SK-N-SH (cell line): ENCODE measurements around the gene IGFL1. TPM values are rescaled to one million over a fixed set of nuclear protein-coding genes. Genes with fewer than 3 reads are reported as not detected.

Experiments
- CTCF ChIA-PET: fragments of 300-600, 350-600 bp; formaldehyde crosslinking; extraction: SDS; loops from one replicate; lab custom pipeline; 2021; lab: Yijun Ruan, JAX
- POLR2A ChIA-PET: fragments of 350-600 bp; sonication (Branson Sonifier 250); formaldehyde crosslinking; extraction: SDS; loops from one replicate; lab custom pipeline; 2020; ENCODE audit warnings: antibody characterized with exemption, inconsistent platforms; lab: Yijun Ruan, JAX
- DNase-seq: peaks from one replicate; pipeline ENCODE4 v3.0.0; 2012
- H2AFZ ChIP-seq: fragments of 200-600 bp; sonication (generic); 2 replicates; pipeline ENCODE4 v1.8.1; 2016; ENCODE audit warnings: antibody characterized with exemption, mild to moderate bottlenecking, low read depth
- H3F3A ChIP-seq: fragments of 200-600 bp; sonication (generic); replicated peaks from 2 replicates; pipeline ENCODE3; 2016; ENCODE audit warnings: antibody characterized with exemption, mild to moderate bottlenecking; ENCODE audit not compliant: insufficient read depth
- H3K27ac ChIP-seq, 2 experiments: fragments of 200-500 bp in 1 of 2; fragments of 200-600 bp in 1 of 2; sonication (Bioruptor generic) in 1 of 2; sonication (generic), shearing (Covaris generic) in 1 of 2; 2 replicates each; pipeline versions ENCODE4 v1.5.1 to v1.6.1; 2014 to 2016; ENCODE audit warnings: low read depth in 2 of 2, inconsistent platforms in 1 of 2, low read length in 1 of 2, mild to moderate bottlenecking in 1 of 2, mixed read lengths in 1 of 2
- H3K27me3 ChIP-seq: fragments of 200-600 bp; sonication (generic), shearing (Covaris generic); 2 replicates; pipeline ENCODE4 v1.6.1; 2016; ENCODE audit warnings: mixed run types; ENCODE audit not compliant: insufficient read depth
- H3K36me3 ChIP-seq, 2 experiments: fragments of 200-500 bp in 1 of 2; fragments of 200-600 bp in 1 of 2; sonication (Bioruptor generic) in 1 of 2; sonication (generic) in 1 of 2; replicated peaks in 1 of 2; 2 replicates each; pipeline versions ENCODE3 to v1.5.1; 2014 to 2016; ENCODE audit warnings: low read length in 1 of 2, mild to moderate bottlenecking in 1 of 2; ENCODE audit not compliant: insufficient read depth in 2 of 2, control insufficient read depth in 1 of 2
- H3K4me1 ChIP-seq, 2 experiments: fragments of 200-500 bp in 1 of 2; fragments of 200-600 bp in 1 of 2; sonication (Bioruptor generic) in 1 of 2; sonication (generic), shearing (Covaris generic) in 1 of 2; 2 replicates each; pipeline versions ENCODE4 v1.5.1 to v1.6.1; 2014 to 2016; ENCODE audit warnings: low read depth in 1 of 2, low read length in 1 of 2, mixed run types in 1 of 2; ENCODE audit not compliant: insufficient read depth in 2 of 2, control insufficient read depth in 1 of 2
- H3K4me2 ChIP-seq: fragments of 200-600 bp; sonication (generic), shearing (Covaris generic); 2 replicates; pipeline ENCODE4 v1.6.1; 2017; ENCODE audit warnings: mixed run types
- H3K4me3 ChIP-seq, 2 experiments: fragments of 200-500 bp in 1 of 2; fragments of 200-600 bp in 1 of 2; sonication (Bioruptor generic) in 1 of 2; sonication (generic), shearing (Covaris generic) in 1 of 2; 2 replicates each; pipeline versions ENCODE4 v1.5.1 to v1.8.1; 2014 to 2016; ENCODE audit warnings: low read depth in 2 of 2, inconsistent platforms in 1 of 2, low read length in 1 of 2, mild to moderate bottlenecking in 1 of 2, mixed read lengths in 1 of 2, moderate library complexity in 1 of 2
- H3K79me2 ChIP-seq: fragments of 200-600 bp; sonication (generic); 2 replicates; pipeline ENCODE4 v1.8.1; 2017; ENCODE audit warnings: mild to moderate bottlenecking; ENCODE audit not compliant: insufficient read depth
- H3K9ac ChIP-seq: fragments of 200-600 bp; sonication (generic); 2 replicates; pipeline ENCODE4 v1.6.1; 2017; ENCODE audit warnings: mixed run types
- H3K9me2 ChIP-seq: fragments of 200-600 bp; sonication (generic); 2 replicates; pipeline ENCODE4 v1.6.1; 2017; ENCODE audit warnings: mixed run types
- H3K9me3 ChIP-seq: fragments of 200-600 bp; sonication (generic); 2 replicates; pipeline ENCODE4 v1.6.1; 2017; ENCODE audit warnings: mixed run types, mild to moderate bottlenecking, moderate library complexity
- H4K20me1 ChIP-seq: fragments of 200-600 bp; sonication (generic); 2 replicates; pipeline ENCODE4 v1.6.1; 2017; ENCODE audit warnings: mild to moderate bottlenecking, mixed run types; ENCODE audit not compliant: insufficient read depth
- ELF1 ChIP-seq: IDR thresholded peaks from 2 replicates; pipeline ENCODE4 v1.4.0; 2012
- JUND ChIP-seq: IDR thresholded peaks from 2 replicates; pipeline ENCODE4 v1.4.0; 2012
- MEF2A ChIP-seq: IDR thresholded peaks from 2 replicates; pipeline ENCODE4 v1.4.0; 2012; ENCODE audit warnings: low read depth, borderline replicate concordance
- POLR2AphosphoS5 ChIP-seq: IDR thresholded peaks from 2 replicates; pipeline ENCODE4 v1.6.1; 2012; ENCODE audit warnings: low read depth, low read length
- RXRA ChIP-seq: IDR thresholded peaks from 2 replicates; pipeline ENCODE4 v1.4.0; 2012; ENCODE audit warnings: low read depth, mild to moderate bottlenecking, borderline replicate concordance
- SIN3A ChIP-seq: IDR thresholded peaks from 2 replicates; pipeline ENCODE4 v1.6.1; 2012; ENCODE audit warnings: low read depth, mild to moderate bottlenecking, low read length, moderate library complexity, borderline replicate concordance
- SMC3 ChIP-seq: IDR thresholded peaks from 2 replicates; pipeline ENCODE4 v1.6.1; 2012; ENCODE audit warnings: low read depth, low read length, improper control_type of control experiment
- TAF1 ChIP-seq: IDR thresholded peaks from 2 replicates; pipeline ENCODE4 v1.6.1; 2012; ENCODE audit warnings: low read depth, mild to moderate bottlenecking, low read length, moderate library complexity, borderline replicate concordance
- TCF12 ChIP-seq: IDR thresholded peaks from 2 replicates; pipeline ENCODE4 v1.4.0; 2012
- WGBS: methylation state at CpG from one replicate; pipeline ENCODE4 v1.1.6; 2017; ENCODE audit warnings: low lambda C conversion rate; 5-methylcytosine and 5-hydroxymethylcytosine counted together
- polyA plus RNA-seq, 3 experiments: library from polyadenylated mRNA; depleted of rRNA; stranded (reverse); fragments of >200 nt; gene quantifications; 2 replicates each; pipeline ENCODE4 v1.2.3, GENCODE V29; 2012
- TF ChIP-seq, protein P1 (sequence below): IDR thresholded peaks from 2 replicates; pipeline ENCODE4 v1.4.0; 2012; ENCODE audit warnings: low read depth, borderline replicate concordance
- TF ChIP-seq, protein P2 (sequence below): fragments of 150-350 bp; IDR thresholded peaks from 2 replicates; pipeline ENCODE4 v1.6.1; 2017; ENCODE audit warnings: antibody characterized with exemption, low read length, low read depth, borderline replicate concordance
- TF ChIP-seq, protein P3 (sequence below): IDR thresholded peaks from 2 replicates; pipeline ENCODE4 v1.4.0; 2012; ENCODE audit warnings: low read depth, borderline replicate concordance
- TF ChIP-seq, protein P4 (sequence below): IDR thresholded peaks from 2 replicates; pipeline ENCODE4 v1.6.1; 2012; ENCODE audit warnings: mild to moderate bottlenecking, low read depth, low read length, moderate library complexity
- TF ChIP-seq, protein P5 (sequence below): IDR thresholded peaks from 2 replicates; pipeline ENCODE4; 2012

Gene IGFL1
- polyA plus RNA-seq, 1 of the 3 experiments (the other 2 are of a cell fraction) = not detected

DNA sequence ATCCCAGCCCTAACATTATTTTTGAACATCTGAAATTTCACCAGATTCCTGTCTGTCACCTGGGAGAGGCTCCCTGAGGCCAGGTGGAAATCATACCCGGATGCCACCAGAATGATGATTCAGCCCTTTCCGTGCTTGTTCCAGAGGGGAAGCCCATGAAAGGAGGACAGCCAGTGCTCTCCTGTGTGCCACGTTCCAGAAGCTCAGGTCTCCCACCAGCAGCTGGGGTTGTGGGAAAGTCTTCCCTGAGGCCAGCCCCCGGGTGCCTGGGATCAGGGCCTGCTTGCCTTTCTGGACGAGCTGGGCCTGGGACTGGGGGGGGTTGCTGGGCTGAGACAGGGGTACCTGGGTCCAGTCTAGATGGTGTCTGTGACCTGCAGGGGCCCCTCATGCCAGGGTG lies 25.5 kb upstream of the IGFL1 start:
- CTCF ChIA-PET = interaction anchor here (0.9 to 1.9 kb wide), 5 partner anchors 14 to 175 kb away, joined by 3 to 5 read pairs (median 3); no protein-coding TSS in a partner anchor
- Histone ChIP-seq H3K9me2 (no peaks in the 10 kb centered on the region), H3K79me2 (no peaks in the 10 kb centered on the region), H3K36me3 (no peaks in the 10 kb centered on the region), H4K20me1 (no peaks in the 10 kb centered on the region), H3K4me1 (0 out of 4 replicates have a peak, but pooled peaks cover 0 to under 1% of the 10 kb centered on the region in 2 experiments), H3K27me3 (peaks cover 9% of the 10 kb centered on the region; the same call in 1 of the 2 replicates), H3K4me2 (no peak overlapping the region), H3K4me3 (no peak overlapping the region), H3K9me3 (no peaks in the 10 kb centered on the region), H3K27ac (no peak overlapping the region), H2AFZ (no peak overlapping the region), H3F3A (peaks cover 4% of the 10 kb centered on the region), H3K9ac (no peak overlapping the region)
- no peak for DNase-seq
- TF ChIP-seq POLR2AphosphoS5 (no peak), MEF2A (no peak), JUND (no peak), SMC3 (no peak), SIN3A (no peak), RXRA (no peak), TCF12 (no peak), TAF1 (no peak), ELF1 (no peak)
- TF ChIP-seq, protein P1, sequence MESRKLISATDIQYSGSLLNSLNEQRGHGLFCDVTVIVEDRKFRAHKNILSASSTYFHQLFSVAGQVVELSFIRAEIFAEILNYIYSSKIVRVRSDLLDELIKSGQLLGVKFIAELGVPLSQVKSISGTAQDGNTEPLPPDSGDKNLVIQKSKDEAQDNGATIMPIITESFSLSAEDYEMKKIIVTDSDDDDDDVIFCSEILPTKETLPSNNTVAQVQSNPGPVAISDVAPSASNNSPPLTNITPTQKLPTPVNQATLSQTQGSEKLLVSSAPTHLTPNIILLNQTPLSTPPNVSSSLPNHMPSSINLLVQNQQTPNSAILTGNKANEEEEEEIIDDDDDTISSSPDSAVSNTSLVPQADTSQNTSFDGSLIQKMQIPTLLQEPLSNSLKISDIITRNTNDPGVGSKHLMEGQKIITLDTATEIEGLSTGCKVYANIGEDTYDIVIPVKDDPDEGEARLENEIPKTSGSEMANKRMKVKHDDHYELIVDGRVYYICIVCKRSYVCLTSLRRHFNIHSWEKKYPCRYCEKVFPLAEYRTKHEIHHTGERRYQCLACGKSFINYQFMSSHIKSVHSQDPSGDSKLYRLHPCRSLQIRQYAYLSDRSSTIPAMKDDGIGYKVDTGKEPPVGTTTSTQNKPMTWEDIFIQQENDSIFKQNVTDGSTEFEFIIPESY = no peak
- TF ChIP-seq, protein P2, sequence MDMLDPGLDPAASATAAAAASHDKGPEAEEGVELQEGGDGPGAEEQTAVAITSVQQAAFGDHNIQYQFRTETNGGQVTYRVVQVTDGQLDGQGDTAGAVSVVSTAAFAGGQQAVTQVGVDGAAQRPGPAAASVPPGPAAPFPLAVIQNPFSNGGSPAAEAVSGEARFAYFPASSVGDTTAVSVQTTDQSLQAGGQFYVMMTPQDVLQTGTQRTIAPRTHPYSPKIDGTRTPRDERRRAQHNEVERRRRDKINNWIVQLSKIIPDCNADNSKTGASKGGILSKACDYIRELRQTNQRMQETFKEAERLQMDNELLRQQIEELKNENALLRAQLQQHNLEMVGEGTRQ = no peak
- TF ChIP-seq, protein P3, sequence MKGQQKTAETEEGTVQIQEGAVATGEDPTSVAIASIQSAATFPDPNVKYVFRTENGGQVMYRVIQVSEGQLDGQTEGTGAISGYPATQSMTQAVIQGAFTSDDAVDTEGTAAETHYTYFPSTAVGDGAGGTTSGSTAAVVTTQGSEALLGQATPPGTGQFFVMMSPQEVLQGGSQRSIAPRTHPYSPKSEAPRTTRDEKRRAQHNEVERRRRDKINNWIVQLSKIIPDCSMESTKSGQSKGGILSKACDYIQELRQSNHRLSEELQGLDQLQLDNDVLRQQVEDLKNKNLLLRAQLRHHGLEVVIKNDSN = no peak
- TF ChIP-seq, protein P4, sequence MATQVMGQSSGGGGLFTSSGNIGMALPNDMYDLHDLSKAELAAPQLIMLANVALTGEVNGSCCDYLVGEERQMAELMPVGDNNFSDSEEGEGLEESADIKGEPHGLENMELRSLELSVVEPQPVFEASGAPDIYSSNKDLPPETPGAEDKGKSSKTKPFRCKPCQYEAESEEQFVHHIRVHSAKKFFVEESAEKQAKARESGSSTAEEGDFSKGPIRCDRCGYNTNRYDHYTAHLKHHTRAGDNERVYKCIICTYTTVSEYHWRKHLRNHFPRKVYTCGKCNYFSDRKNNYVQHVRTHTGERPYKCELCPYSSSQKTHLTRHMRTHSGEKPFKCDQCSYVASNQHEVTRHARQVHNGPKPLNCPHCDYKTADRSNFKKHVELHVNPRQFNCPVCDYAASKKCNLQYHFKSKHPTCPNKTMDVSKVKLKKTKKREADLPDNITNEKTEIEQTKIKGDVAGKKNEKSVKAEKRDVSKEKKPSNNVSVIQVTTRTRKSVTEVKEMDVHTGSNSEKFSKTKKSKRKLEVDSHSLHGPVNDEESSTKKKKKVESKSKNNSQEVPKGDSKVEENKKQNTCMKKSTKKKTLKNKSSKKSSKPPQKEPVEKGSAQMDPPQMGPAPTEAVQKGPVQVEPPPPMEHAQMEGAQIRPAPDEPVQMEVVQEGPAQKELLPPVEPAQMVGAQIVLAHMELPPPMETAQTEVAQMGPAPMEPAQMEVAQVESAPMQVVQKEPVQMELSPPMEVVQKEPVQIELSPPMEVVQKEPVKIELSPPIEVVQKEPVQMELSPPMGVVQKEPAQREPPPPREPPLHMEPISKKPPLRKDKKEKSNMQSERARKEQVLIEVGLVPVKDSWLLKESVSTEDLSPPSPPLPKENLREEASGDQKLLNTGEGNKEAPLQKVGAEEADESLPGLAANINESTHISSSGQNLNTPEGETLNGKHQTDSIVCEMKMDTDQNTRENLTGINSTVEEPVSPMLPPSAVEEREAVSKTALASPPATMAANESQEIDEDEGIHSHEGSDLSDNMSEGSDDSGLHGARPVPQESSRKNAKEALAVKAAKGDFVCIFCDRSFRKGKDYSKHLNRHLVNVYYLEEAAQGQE = no peak
- TF ChIP-seq, protein P5, sequence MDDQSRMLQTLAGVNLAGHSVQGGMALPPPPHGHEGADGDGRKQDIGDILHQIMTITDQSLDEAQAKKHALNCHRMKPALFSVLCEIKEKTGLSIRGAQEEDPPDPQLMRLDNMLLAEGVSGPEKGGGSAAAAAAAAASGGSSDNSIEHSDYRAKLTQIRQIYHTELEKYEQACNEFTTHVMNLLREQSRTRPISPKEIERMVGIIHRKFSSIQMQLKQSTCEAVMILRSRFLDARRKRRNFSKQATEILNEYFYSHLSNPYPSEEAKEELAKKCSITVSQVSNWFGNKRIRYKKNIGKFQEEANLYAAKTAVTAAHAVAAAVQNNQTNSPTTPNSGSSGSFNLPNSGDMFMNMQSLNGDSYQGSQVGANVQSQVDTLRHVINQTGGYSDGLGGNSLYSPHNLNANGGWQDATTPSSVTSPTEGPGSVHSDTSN = no peak
- POLR2A ChIA-PET = no interaction called here
- 28% methylated on average over 5 of the region's 5 CpGs for WGBS
